ENCODE measurements around the gene MRPS33.
A peak's percentile ranks its signal among the peaks of the same experiment; 100 is the strongest.

Gene MRPS33

GRCh38 chr7:140989068-140989467 lies 25.7 kb downstream of the MRPS33 start:
- Histone ChIP-seq H3K9ac (ENCODE audit: low read length in 5 of 5) (no peak overlapping the region), H3K9me3 (ENCODE audit: control insufficient read depth in 5 of 5, low read length in 5 of 5) (peaks cover 0 to 5% (median 3%) of the 10 kb centered on the region in 5 donors), H3K36me3 (ENCODE audit: control insufficient read depth in 5 of 5, insufficient read depth in 5 of 5, low read length in 5 of 5) (no peaks in the 10 kb centered on the region), H3K4me1 (ENCODE audit: control insufficient read depth in 5 of 5, insufficient read depth in 5 of 5, low read length in 5 of 5) (no peaks in the 10 kb centered on the region), H3K27ac (ENCODE audit: low read depth, low read length) (no peak overlapping the region), H3K4me3 (ENCODE audit: low read depth in 1 of 5, low read length in 5 of 5) (no peak overlapping the region), H3K27me3 (ENCODE audit: control insufficient read depth in 5 of 5, insufficient read depth in 4 of 5, low read length in 5 of 5) (no peaks in the 10 kb centered on the region)

- no peak overlapping the region for H3K4me3 ChIP-seq (ENCODE audit: low read depth in 1 of 5, low read length in 5 of 5)
- H3K4me1 ChIP-seq (ENCODE audit: control insufficient read depth in 5 of 5, insufficient read depth in 5 of 5, low read length in 5 of 5), result no peaks in the 10 kb centered on the region
- H3K36me3 ChIP-seq (ENCODE audit: control insufficient read depth in 5 of 5, insufficient read depth in 5 of 5, low read length in 5 of 5), result no peaks in the 10 kb centered on the region
- no peaks in the 10 kb centered on the region for H3K27me3 ChIP-seq (ENCODE audit: control insufficient read depth in 5 of 5, insufficient read depth in 4 of 5, low read length in 5 of 5)
- H3K27ac ChIP-seq (ENCODE audit: low read depth, low read length), result no peak overlapping the region
- H3K9me3 ChIP-seq (ENCODE audit: control insufficient read depth in 5 of 5, low read length in 5 of 5), result peaks cover 0 to 8% (median 6%) of the 10 kb centered on the region in 5 donors
- no peak overlapping the region for H3K9ac ChIP-seq (ENCODE audit: low read length in 5 of 5)
These were observed 30.9 kb downstream of the MRPS33 start for GRCh38 chr7:140983802-140984201.

- no peak overlapping the region for H3K4me3 ChIP-seq (ENCODE audit: low read depth in 1 of 5, low read length in 5 of 5)
- peaks cover 0 to 8% (median 6%) of the 10 kb centered on the region in 5 donors for H3K9me3 ChIP-seq (ENCODE audit: control insufficient read depth in 5 of 5, low read length in 5 of 5)
- H3K9ac ChIP-seq (ENCODE audit: low read length in 5 of 5), result no peak overlapping the region
- H3K27ac ChIP-seq (ENCODE audit: low read depth, low read length), result no peak overlapping the region
- H3K36me3 ChIP-seq (ENCODE audit: control insufficient read depth in 5 of 5, insufficient read depth in 5 of 5, low read length in 5 of 5), result no peaks in the 10 kb centered on the region
- H3K27me3 ChIP-seq (ENCODE audit: control insufficient read depth in 5 of 5, insufficient read depth in 4 of 5, low read length in 5 of 5), result no peaks in the 10 kb centered on the region
- H3K4me1 ChIP-seq (ENCODE audit: control insufficient read depth in 5 of 5, insufficient read depth in 5 of 5, low read length in 5 of 5), result peaks cover 0 to under 1% (median 0%) of the 10 kb centered on the region in 5 donors
These were observed 32.2 kb downstream of the MRPS33 start for GRCh38 chr7:140982508-140982907.

GRCh38 chr7:140981951-140982350 lies 32.8 kb downstream of the MRPS33 start:
- Histone ChIP-seq H3K4me1 (ENCODE audit: control insufficient read depth in 5 of 5, insufficient read depth in 5 of 5, low read length in 5 of 5) (peaks cover 0 to 5% (median 0%) of the 10 kb centered on the region in 5 donors), H3K9ac (ENCODE audit: low read length in 5 of 5) (no peak overlapping the region), H3K27me3 (ENCODE audit: control insufficient read depth in 5 of 5, insufficient read depth in 4 of 5, low read length in 5 of 5) (no peaks in the 10 kb centered on the region), H3K9me3 (ENCODE audit: control insufficient read depth in 5 of 5, low read length in 5 of 5) (peaks cover 0 to 8% (median 6%) of the 10 kb centered on the region in 5 donors), H3K36me3 (ENCODE audit: control insufficient read depth in 5 of 5, insufficient read depth in 5 of 5, low read length in 5 of 5) (no peaks in the 10 kb centered on the region), H3K4me3 (ENCODE audit: low read depth in 1 of 5, low read length in 5 of 5) (no peak overlapping the region), H3K27ac (ENCODE audit: low read depth, low read length) (no peak overlapping the region)

GRCh38 chr7:140977741-140978140 lies 37.0 kb downstream of the MRPS33 start:
- H3K4me1 ChIP-seq (ENCODE audit: control insufficient read depth in 5 of 5, insufficient read depth in 5 of 5, low read length in 5 of 5), result peaks cover 0 to 25% (median 4%) of the 10 kb centered on the region in 5 donors
- H3K27me3 ChIP-seq (ENCODE audit: control insufficient read depth in 5 of 5, insufficient read depth in 4 of 5, low read length in 5 of 5), result no peaks in the 10 kb centered on the region
- no peak overlapping the region for H3K27ac ChIP-seq (ENCODE audit: low read depth, low read length)
- H3K36me3 ChIP-seq (ENCODE audit: control insufficient read depth in 5 of 5, insufficient read depth in 5 of 5, low read length in 5 of 5), result no peaks in the 10 kb centered on the region
- H3K9ac ChIP-seq (ENCODE audit: low read length in 5 of 5), result no peak overlapping the region
- H3K4me3 ChIP-seq (ENCODE audit: low read depth in 1 of 5, low read length in 5 of 5), result no peak overlapping the region
- H3K9me3 ChIP-seq (ENCODE audit: control insufficient read depth in 5 of 5, low read length in 5 of 5), result no peaks in the 10 kb centered on the region

GRCh38 chr7:140972876-140973829 lies 41.6 kb downstream of the MRPS33 start:
- H3K9ac ChIP-seq (ENCODE audit: low read length in 5 of 5), result peak overlapping the region in 1 of 5 donors; percentile 30
- H3K36me3 ChIP-seq (ENCODE audit: control insufficient read depth in 5 of 5, insufficient read depth in 5 of 5, low read length in 5 of 5), result no peaks in the 10 kb centered on the region
- no peak overlapping the region for H3K4me3 ChIP-seq (ENCODE audit: low read depth in 1 of 5, low read length in 5 of 5)
- H3K4me1 ChIP-seq (ENCODE audit: control insufficient read depth in 5 of 5, insufficient read depth in 5 of 5, low read length in 5 of 5), result peaks cover 0 to 34% (median 4%) of the 10 kb centered on the region in 5 donors
- H3K9me3 ChIP-seq (ENCODE audit: control insufficient read depth in 5 of 5, low read length in 5 of 5), result no peaks in the 10 kb centered on the region
- H3K27me3 ChIP-seq (ENCODE audit: control insufficient read depth in 5 of 5, insufficient read depth in 4 of 5, low read length in 5 of 5), result no peaks in the 10 kb centered on the region
- H3K27ac ChIP-seq (ENCODE audit: low read depth, low read length), result no peak overlapping the region

GRCh38 chr7:140972344-140972743 lies 42.4 kb downstream of the MRPS33 start:
- H3K36me3 ChIP-seq (ENCODE audit: control insufficient read depth in 5 of 5, insufficient read depth in 5 of 5, low read length in 5 of 5), result no peaks in the 10 kb centered on the region
- no peak overlapping the region for H3K9ac ChIP-seq (ENCODE audit: low read length in 5 of 5)
- H3K27me3 ChIP-seq (ENCODE audit: control insufficient read depth in 5 of 5, insufficient read depth in 4 of 5, low read length in 5 of 5), result no peaks in the 10 kb centered on the region
- no peak overlapping the region for H3K27ac ChIP-seq (ENCODE audit: low read depth, low read length)
- H3K4me3 ChIP-seq (ENCODE audit: low read depth in 1 of 5, low read length in 5 of 5), result no peak overlapping the region
- peaks cover 0 to 34% (median 4%) of the 10 kb centered on the region in 5 donors for H3K4me1 ChIP-seq (ENCODE audit: control insufficient read depth in 5 of 5, insufficient read depth in 5 of 5, low read length in 5 of 5)
- H3K9me3 ChIP-seq (ENCODE audit: control insufficient read depth in 5 of 5, low read length in 5 of 5), result no peaks in the 10 kb centered on the region

GRCh38 chr7:140967438-140967837 lies 47.3 kb downstream of the MRPS33 start:
- Histone ChIP-seq H3K9me3 (ENCODE audit: control insufficient read depth in 5 of 5, low read length in 5 of 5) (no peaks in the 10 kb centered on the region), H3K4me3 (ENCODE audit: low read depth in 1 of 5, low read length in 5 of 5) (no peak overlapping the region), H3K4me1 (ENCODE audit: control insufficient read depth in 5 of 5, insufficient read depth in 5 of 5, low read length in 5 of 5) (peaks cover 0 to 19% (median 3%) of the 10 kb centered on the region in 5 donors), H3K9ac (ENCODE audit: low read length in 5 of 5) (no peak overlapping the region), H3K27ac (ENCODE audit: low read depth, low read length) (no peak overlapping the region), H3K36me3 (ENCODE audit: control insufficient read depth in 5 of 5, insufficient read depth in 5 of 5, low read length in 5 of 5) (no peaks in the 10 kb centered on the region), H3K27me3 (ENCODE audit: control insufficient read depth in 5 of 5, insufficient read depth in 4 of 5, low read length in 5 of 5) (no peaks in the 10 kb centered on the region)

GRCh38 chr7:140966561-140967233 lies 48.1 kb downstream of the MRPS33 start:
- no peak overlapping the region for H3K27ac ChIP-seq (ENCODE audit: low read depth, low read length)
- H3K4me1 ChIP-seq (ENCODE audit: control insufficient read depth in 5 of 5, insufficient read depth in 5 of 5, low read length in 5 of 5), result peaks cover 0 to 18% (median 3%) of the 10 kb centered on the region in 5 donors
- no peaks in the 10 kb centered on the region for H3K9me3 ChIP-seq (ENCODE audit: control insufficient read depth in 5 of 5, low read length in 5 of 5)
- H3K9ac ChIP-seq (ENCODE audit: low read length in 5 of 5), result no peak overlapping the region
- no peaks in the 10 kb centered on the region for H3K36me3 ChIP-seq (ENCODE audit: control insufficient read depth in 5 of 5, insufficient read depth in 5 of 5, low read length in 5 of 5)
- H3K27me3 ChIP-seq (ENCODE audit: control insufficient read depth in 5 of 5, insufficient read depth in 4 of 5, low read length in 5 of 5), result no peaks in the 10 kb centered on the region
- no peak overlapping the region for H3K4me3 ChIP-seq (ENCODE audit: low read depth in 1 of 5, low read length in 5 of 5)

GRCh38 chr7:140961117-140961516 lies 53.6 kb downstream of the MRPS33 start:
- no peaks in the 10 kb centered on the region for H3K9me3 ChIP-seq (ENCODE audit: control insufficient read depth in 5 of 5, low read length in 5 of 5)

More at GRCh38 chr7:140961117-140961516, 53.6 kb downstream of the MRPS33 start:
- Histone ChIP-seq H3K4me1 (ENCODE audit: control insufficient read depth in 5 of 5, insufficient read depth in 5 of 5, low read length in 5 of 5) (no peaks in the 10 kb centered on the region), H3K36me3 (ENCODE audit: control insufficient read depth in 5 of 5, insufficient read depth in 5 of 5, low read length in 5 of 5) (no peaks in the 10 kb centered on the region), H3K27ac (ENCODE audit: low read depth, low read length) (no peak overlapping the region), H3K4me3 (ENCODE audit: low read depth in 1 of 5, low read length in 5 of 5) (no peak overlapping the region), H3K27me3 (ENCODE audit: control insufficient read depth in 5 of 5, insufficient read depth in 4 of 5, low read length in 5 of 5) (no peaks in the 10 kb centered on the region), H3K9ac (ENCODE audit: low read length in 5 of 5) (no peak overlapping the region)

All from subcutaneous abdominal adipose tissue (tissue), 5 donors.